ENCODE measurements around the gene TANGO2.
A peak's percentile ranks its signal among the peaks of the same experiment; 100 is the strongest.

Gene TANGO2

DNA sequence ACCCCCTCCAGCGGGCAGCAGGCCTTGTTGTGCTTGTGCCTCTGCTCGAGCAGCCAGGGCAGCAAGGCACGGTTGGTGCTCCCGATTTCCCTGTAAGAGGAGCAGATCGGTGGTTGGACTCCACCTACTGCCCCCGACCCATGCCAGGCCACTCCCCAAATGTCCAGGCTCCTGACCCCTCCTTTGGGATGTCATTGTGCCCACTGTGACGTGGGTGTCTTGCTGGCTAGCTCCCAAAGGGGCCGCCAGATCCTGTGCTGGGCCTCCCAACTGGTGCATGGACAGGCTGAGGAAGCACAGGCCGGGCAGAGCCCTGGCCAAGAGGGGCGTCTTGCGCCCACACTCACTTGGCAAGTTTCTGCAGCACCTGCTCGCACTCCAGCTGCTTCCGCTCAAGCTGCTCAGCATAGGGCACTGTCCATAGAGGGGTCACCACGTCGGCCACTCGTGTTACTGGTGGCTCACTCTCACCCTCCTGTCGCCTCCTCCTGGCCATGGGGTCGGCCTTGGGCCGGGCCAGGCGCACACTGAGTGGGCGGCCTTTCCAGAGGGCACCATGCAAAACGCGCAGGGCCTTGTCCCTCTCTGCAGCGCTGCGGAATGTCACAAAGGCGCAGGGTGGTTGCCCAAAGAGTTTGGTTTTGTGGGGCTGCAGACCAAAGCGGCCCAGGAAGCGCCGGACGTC lies 94.9 kb downstream of the TANGO2 start, which contains the start of gene RANBP1:
TSS of gene RANBP1 (plus strand) at position 414 of the 685 bp plus-strand sequence. CDS start at position 495, 81 bp downstream.
- no peak for DNase-seq (ENCODE audit: low spot score)
- in situ Hi-C loops (cut with MboI; ENCODE audit: low pct_unique_long_range_greater_than_20kb, low sequenced_read_pairs, unreplicated experiment): no loop called here
- TF ChIP-seq, protein P1, sequence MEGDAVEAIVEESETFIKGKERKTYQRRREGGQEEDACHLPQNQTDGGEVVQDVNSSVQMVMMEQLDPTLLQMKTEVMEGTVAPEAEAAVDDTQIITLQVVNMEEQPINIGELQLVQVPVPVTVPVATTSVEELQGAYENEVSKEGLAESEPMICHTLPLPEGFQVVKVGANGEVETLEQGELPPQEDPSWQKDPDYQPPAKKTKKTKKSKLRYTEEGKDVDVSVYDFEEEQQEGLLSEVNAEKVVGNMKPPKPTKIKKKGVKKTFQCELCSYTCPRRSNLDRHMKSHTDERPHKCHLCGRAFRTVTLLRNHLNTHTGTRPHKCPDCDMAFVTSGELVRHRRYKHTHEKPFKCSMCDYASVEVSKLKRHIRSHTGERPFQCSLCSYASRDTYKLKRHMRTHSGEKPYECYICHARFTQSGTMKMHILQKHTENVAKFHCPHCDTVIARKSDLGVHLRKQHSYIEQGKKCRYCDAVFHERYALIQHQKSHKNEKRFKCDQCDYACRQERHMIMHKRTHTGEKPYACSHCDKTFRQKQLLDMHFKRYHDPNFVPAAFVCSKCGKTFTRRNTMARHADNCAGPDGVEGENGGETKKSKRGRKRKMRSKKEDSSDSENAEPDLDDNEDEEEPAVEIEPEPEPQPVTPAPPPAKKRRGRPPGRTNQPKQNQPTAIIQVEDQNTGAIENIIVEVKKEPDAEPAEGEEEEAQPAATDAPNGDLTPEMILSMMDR (IDR thresholded peaks at IDR 0.05; ENCODE audit: extremely low read depth, insufficient read depth, missing control alignments): no peak

DNA sequence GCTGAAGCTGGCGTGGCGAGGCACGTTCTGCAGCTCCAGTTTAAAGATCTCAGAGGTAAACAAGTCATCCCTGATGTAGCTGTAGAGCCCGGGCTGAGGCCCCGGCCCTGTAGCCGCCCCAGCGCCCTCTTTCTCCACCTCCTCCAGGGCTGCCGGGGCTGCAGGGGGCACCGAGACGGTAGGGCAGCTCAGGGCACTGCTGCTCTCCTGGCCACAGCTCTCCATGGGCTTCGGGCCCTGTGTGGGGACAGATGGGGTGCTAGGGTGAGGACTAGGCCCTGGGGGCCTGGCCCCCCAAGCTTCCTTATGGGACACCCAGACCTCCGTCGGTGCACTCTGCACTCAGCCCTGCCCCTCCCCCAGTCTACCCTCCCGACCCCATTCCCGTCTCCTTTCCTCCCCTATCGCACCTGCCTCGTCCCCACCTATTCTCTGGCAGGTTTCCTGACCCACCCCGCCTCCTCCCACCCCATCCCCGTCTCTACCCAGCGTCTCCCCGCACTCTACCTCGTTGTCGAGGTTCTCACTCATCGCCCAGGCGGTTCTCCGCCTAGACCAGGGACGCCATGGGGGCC lies 95.6 kb downstream of the TANGO2 start:
- in situ Hi-C loops (cut with MboI; ENCODE audit: low pct_unique_long_range_greater_than_20kb, low sequenced_read_pairs, unreplicated experiment): no loop called here
- TF ChIP-seq, protein P1 (IDR thresholded peaks at IDR 0.05; ENCODE audit: extremely low read depth, insufficient read depth, missing control alignments): no peak

More for the DNA sequence above, 95.6 kb downstream of the TANGO2 start:
- DNase-seq (ENCODE audit: low spot score): peak; percentile 59
